ENCODE results near the gene CIDEB.

CIDEB gene

GRCh38 chr14:24316597-24316950 is 8.8 kb upstream of the CIDEB start:
- no peak for TF ChIP-seq CTCF (conservative IDR thresholded peaks at IDR 0.05; ENCODE audit: low read depth, low read length)
- H3K27ac ChIP-seq: no peak overlapping the region
- H2AFZ ChIP-seq (ENCODE audit: low read depth): no peak overlapping the region
- H3K27me3 ChIP-seq (ENCODE audit: insufficient read depth, low read depth): no peaks in the 10 kb centered on the region
- no peak overlapping the region for H3K4me3 ChIP-seq (IDR thresholded peaks at IDR 0.05; ENCODE audit: insufficient read depth, low read depth, low read length)
- H3K9ac ChIP-seq: no peak overlapping the region
- H3K4me1 ChIP-seq (ENCODE audit: low read depth, poor library complexity, severe bottlenecking): peaks cover 25% of the 10 kb centered on the region
- H3K4me2 ChIP-seq: no peak overlapping the region
- H3K79me2 ChIP-seq (ENCODE audit: insufficient read depth, low read depth): peaks cover 9% of the 10 kb centered on the region; the same call in 1 of the 2 replicates
- no peaks in the 10 kb centered on the region for H3K36me3 ChIP-seq (ENCODE audit: insufficient read depth)
- H4K20me1 ChIP-seq (ENCODE audit: insufficient read depth): no peaks in the 10 kb centered on the region

- no peaks in the 10 kb centered on the region for H3K36me3 ChIP-seq (ENCODE audit: insufficient read depth)
- TF ChIP-seq CTCF (conservative IDR thresholded peaks at IDR 0.05; ENCODE audit: low read depth, low read length): no peak
- H2AFZ ChIP-seq (ENCODE audit: low read depth): no peak overlapping the region
- no peak overlapping the region for H3K4me3 ChIP-seq (IDR thresholded peaks at IDR 0.05; ENCODE audit: insufficient read depth, low read depth, low read length)
- no peak overlapping the region for H3K9ac ChIP-seq
- no peaks in the 10 kb centered on the region for H4K20me1 ChIP-seq (ENCODE audit: insufficient read depth)
- peaks cover 19% of the 10 kb centered on the region for H3K4me1 ChIP-seq (ENCODE audit: low read depth, poor library complexity, severe bottlenecking)
- H3K4me2 ChIP-seq: no peak overlapping the region
- no peak overlapping the region for H3K27ac ChIP-seq
- H3K79me2 ChIP-seq (ENCODE audit: insufficient read depth, low read depth): peaks cover 9% of the 10 kb centered on the region; the same call in 1 of the 2 replicates
- no peaks in the 10 kb centered on the region for H3K27me3 ChIP-seq (ENCODE audit: insufficient read depth, low read depth)
Measured at GRCh38 chr14:24315807-24316596, 8.2 kb upstream of the CIDEB start.

- Histone ChIP-seq H3K4me3 (IDR thresholded peaks at IDR 0.05; ENCODE audit: insufficient read depth, low read depth, low read length) (no peak overlapping the region), H3K36me3 (ENCODE audit: insufficient read depth) (no peaks in the 10 kb centered on the region), H3K79me2 (ENCODE audit: insufficient read depth, low read depth) (peaks cover 9% of the 10 kb centered on the region; the same call in 1 of the 2 replicates), H3K4me2 (no peak overlapping the region), H3K27me3 (ENCODE audit: insufficient read depth, low read depth) (no peaks in the 10 kb centered on the region), H2AFZ (ENCODE audit: low read depth) (no peak overlapping the region), H3K27ac (no peak overlapping the region), H3K9ac (no peak overlapping the region), H4K20me1 (ENCODE audit: insufficient read depth) (no peaks in the 10 kb centered on the region), H3K4me1 (ENCODE audit: low read depth, poor library complexity, severe bottlenecking) (peaks cover 13% of the 10 kb centered on the region)
- no peak for TF ChIP-seq CTCF (conservative IDR thresholded peaks at IDR 0.05; ENCODE audit: low read depth, low read length)
Measured at GRCh38 chr14:24315243-24315806, 7.5 kb upstream of the CIDEB start.

- Histone ChIP-seq H3K9ac (no peak overlapping the region), H4K20me1 (ENCODE audit: insufficient read depth) (no peaks in the 10 kb centered on the region), H3K4me1 (ENCODE audit: low read depth, poor library complexity, severe bottlenecking) (peaks cover 18% of the 10 kb centered on the region), H3K4me3 (IDR thresholded peaks at IDR 0.05; ENCODE audit: insufficient read depth, low read depth, low read length) (no peak overlapping the region), H3K4me2 (no peak overlapping the region), H2AFZ (ENCODE audit: low read depth) (no peak overlapping the region), H3K79me2 (ENCODE audit: insufficient read depth, low read depth) (peaks cover 9% of the 10 kb centered on the region; the same call in 1 of the 2 replicates), H3K27me3 (ENCODE audit: insufficient read depth, low read depth) (no peaks in the 10 kb centered on the region), H3K36me3 (ENCODE audit: insufficient read depth) (no peaks in the 10 kb centered on the region), H3K27ac (no peak overlapping the region)
- no peak for TF ChIP-seq CTCF (conservative IDR thresholded peaks at IDR 0.05; ENCODE audit: low read depth, low read length)
Measured at GRCh38 chr14:24314377-24315193, 6.8 kb upstream of the CIDEB start.
